HG03378 (cell line): Measurements from ENCODE around the gene SHCBP1.
"Not testable (repeated sequence)": the region's sequence is repeated elsewhere in the genome, so short reads cannot be mapped to it uniquely, and the experiment has no call there.

Source experiments
- ATAC-seq: cut with Tn5 transposase; IDR thresholded peaks from one replicate; pipeline ENCODE4 v1.9.1; 2021; ENCODE audit warnings: mild to moderate bottlenecking, moderate library complexity; ENCODE audit not compliant: unreplicated experiment

Gene SHCBP1

GRCh38 chr16:46621006-46621933 lies at the start of gene SHCBP1:
TSS of gene SHCBP1 (minus strand) at chr16:46621379. CDS start at chr16:46621359, 20 bp downstream.
- ATAC-seq: peak; percentile 81

GRCh38 chr16:46662123-46662522 lies 40.9 kb upstream of the SHCBP1 start:
- ATAC-seq: no peak

DNA sequence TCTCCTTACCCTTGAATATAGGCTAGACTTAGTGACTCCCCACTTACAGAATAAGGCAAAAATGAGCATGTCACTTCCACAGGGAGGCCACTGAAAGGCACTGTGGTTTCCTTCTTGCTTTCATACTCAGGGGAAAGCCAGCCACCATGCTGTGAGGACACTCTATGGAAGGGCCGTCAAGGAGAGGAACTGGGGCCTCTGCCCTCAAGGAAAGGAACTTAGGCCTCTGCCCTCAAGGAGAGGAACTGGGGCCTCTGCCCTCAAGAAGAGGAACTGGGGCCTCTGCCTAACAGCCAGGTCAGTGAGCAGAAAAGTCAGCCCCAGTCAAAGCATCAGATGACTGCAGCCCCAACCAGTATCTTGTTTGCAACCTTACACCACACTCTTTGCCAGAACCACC lies 37.7 kb upstream of the SHCBP1 start:
- ATAC-seq: peak; percentile 89

DNA sequence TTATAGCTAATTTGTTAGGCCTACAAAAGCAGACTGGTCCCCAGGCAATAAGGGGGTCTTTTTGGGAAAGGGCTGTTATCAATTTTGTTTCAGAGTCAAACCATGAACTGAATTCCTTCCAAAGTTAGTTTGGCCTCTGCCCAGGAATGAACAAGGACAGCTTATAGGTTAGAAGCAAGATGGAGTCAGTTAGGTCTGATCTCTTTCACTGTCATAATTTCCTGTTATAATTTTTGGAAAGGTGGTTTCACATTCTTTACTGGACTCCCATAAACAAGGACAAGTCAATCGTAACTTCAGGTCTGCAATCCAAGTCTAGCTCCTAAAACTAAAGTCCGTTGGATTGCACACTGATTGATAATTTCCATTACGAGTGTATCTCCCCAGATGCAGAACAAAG lies 30.1 kb upstream of the SHCBP1 start:
- ATAC-seq: no peak

- ATAC-seq: no peak
Measured at GRCh38 chr16:46650254-46650623, 29.1 kb upstream of the SHCBP1 start.

DNA sequence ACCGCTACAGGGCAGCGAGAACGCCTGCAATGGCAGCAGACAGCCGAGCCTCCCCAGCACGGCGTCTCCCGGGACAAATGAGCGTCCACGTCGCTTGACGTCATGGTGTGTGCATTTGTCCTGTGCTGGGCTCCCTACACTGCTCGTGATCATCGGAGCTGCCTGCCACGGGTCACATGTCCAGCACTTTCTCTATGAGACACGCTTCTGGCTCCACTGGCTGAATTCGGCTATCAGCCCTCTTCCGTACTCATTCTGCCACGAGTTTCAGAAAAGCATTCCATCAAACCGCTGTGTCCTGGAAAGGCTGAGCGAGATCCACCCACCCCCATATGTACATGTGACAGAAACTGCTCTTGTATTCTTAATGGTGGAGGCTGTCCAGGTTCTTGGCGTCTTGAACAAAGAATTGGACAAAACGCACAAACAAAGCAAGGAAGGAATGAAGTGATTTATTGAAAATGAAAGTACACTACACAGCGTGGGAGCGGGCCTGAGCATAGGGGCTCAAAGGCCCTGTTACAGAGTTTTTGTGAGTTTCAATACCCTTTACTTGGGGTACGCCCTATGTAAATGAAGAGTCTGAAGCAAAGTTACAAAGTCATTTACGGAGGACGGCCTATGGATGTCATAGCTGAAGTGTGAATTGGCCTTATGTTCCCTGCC lies 28.5 kb upstream of the SHCBP1 start:
- no peak for ATAC-seq

- no peak for ATAC-seq
Measured at GRCh38 chr16:46648656-46649055, 27.5 kb upstream of the SHCBP1 start.

GRCh38 chr16:46638947-46639925 lies 18.1 kb upstream of the SHCBP1 start:
- ATAC-seq: no peak

DNA sequence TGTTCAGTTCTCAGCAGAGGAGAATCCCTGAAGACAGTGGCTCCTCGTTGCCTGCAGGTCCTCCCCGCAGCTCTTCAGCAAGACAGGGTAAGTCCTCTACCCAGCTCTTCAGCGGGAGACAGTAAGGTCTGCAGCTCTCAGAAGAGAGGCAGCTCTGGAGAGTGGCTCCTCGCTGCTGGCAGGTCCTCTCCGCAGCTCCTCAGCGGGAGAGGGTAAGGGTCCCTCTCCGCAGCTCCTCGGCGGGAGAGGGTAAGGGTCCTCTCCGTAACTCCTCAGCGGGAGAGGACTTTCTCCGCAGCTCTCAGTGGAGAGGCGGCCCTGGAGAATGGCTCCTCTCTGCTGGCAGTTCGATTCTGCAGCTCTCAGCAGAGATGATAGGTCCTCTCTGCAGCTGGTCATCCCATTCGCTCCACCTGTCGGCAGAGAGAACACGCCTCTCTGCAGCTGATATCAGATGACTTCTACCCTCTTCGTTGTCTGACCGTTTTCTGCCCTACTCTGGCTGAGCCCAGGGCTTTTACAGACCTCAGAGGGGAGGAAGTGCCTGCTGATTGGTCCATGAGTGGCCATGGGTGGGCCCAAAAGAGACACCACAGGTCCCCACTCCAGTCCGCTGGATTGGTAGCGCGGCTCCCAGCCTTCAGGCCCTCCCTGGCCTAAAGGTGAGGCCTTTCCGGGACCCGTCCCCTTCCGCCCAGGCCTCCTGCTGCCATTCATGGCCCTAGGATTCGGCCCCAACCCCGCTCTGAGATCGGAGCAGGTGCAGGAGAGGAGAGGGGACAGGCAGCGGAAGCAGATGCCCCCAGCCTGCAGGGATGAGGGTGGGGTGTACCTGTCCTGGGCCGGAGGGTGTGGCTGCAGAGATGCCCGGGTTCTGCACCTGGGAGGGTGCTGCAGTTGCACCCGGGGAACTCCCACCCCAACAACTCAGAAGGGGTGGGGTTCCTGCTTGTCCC lies 11.9 kb upstream of the SHCBP1 start:
- no peak for ATAC-seq

DNA sequence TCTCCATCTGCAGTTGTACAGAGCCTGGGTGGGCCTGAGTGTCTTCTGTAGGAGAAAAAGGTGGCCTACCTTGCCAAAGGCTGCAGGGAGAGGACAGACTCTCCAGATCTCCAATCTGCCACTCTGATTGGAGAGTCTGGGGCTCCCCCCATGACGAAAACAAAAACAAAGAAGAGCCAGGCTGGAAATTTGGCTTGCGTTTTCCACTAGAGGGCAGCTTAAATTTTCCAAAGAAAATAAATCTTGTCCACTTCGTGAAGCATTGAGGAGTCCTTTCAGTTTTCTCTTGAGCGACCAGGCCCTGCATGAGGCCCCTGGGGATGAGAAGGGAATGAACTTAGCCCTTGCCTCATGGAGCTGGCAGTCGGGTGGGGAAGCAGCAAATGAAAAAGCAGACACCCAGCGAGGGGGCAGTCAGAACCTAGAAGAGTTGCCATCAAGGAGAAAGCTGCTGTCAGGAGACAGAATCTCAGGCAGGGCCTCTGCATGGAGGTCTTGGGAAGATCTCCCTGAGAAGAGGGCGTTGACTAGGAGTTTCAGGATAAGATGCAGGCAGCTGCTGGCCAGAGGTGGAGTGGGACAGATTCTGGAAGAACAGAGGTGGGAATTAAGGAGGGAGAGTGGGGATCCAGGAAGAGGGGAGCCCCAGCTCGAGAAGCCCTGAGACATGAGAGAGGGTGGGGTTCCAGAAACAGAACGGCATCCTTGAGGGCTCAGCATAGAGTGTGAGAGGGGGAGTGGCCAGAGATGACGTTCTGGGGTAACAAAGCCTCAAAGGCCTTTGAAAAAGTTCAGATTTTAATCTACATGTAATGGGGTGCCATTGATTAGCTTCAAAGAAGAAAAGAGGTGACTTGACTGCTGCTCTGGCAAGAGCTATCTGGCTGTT lies 8.4 kb upstream of the SHCBP1 start:
- no peak for ATAC-seq

GRCh38 chr16:46627746-46628145 lies 6.6 kb upstream of the SHCBP1 start:
- ATAC-seq: no peak

DNA sequence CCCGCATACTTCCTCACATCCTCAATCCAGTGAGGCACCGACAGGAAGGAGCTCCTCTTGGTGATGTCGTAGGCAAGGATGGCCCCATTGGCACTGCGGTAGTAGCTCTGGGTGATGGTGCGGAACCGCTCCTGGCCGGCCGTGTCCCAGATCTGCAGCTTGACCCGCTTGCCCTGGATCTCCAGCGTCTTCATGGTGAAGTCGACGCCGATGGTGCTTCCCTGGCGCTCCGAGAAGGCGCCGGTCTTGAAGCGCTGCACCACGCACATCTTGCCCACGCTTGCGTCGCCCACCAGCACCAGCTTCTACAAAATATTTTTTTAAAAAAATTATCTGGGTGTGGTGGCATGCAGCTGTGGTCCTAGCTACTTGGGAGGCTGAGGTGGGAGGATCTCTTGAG lies 5.5 kb upstream of the SHCBP1 start:
- ATAC-seq: not testable (repeated sequence)

- ATAC-seq: not testable (repeated sequence)
Measured at GRCh38 chr16:46624862-46625261, 3.7 kb upstream of the SHCBP1 start.

DNA sequence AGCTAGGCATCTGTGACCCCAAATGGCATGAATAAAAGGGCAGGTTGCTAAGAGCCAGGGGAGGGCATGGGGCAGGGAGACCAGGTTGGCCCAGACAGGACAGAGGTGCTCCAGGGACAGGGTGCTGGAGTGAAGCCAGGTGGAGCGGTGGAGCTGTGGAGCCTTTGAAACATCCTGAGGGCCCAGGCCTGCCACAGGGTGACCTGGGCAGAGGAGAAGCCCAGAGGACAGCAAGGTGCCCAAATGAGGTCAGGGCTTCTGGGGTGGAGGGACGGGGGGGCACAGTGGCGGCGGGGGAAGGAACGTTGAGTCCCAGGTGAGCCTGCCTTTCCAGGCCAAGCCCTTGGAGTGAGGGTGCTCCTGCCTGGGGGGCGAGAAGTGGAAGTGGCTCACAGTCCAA lies 2.5 kb upstream of the SHCBP1 start:
- ATAC-seq: not testable (repeated sequence)

GRCh38 chr16:46623246-46623645 lies 2.1 kb upstream of the SHCBP1 start:
- ATAC-seq: not testable (repeated sequence)

- no peak for ATAC-seq
Measured at GRCh38 chr16:46621934-46622676, 926 bp upstream of the SHCBP1 start.

DNA sequence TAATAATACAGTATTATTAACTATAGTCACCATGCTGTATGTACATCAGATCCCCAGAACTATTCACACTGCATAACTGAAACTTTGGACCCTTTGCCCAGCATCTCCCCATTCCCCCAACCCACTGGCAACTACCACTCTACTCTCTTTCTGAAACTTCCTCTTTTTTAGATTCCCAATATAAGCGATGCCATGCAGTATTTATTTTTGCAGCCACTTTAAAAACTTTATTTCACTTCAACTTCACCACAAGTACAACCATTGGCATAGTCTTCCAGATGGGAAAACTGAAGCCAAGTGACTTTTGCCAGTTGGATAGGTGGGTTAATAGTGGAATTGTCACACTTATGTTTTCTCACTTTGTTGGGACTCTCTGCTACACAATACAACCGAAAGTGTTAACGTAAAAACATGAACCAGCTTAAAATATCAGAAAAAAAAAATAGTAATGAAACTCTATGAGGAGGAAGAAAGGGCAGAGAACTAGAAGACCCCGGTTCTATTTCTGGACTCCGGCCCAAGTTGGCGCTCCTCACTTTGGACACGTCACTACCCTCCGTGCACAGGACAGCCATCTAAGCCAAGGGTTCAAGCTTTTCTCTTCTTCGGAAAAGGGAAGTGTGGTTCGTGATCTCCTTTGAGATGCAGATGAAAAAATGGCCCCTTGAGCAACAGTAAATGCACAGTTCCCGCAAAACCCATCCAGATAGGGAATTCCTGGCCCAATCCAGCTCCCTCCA lies 743 bp downstream of the SHCBP1 start:
- no peak for ATAC-seq
